Osteoblast (primary cell): ENCODE measurements around the gene PDIA3. TPM values are rescaled to one million over a fixed set of nuclear protein-coding genes. Genes with fewer than 3 reads are reported as not detected.

Experiments
- DNase-seq: peaks from one replicate; pipeline ENCODE4 v3.0.0; 2011; ENCODE audit warnings: low spot score, mixed read lengths; ENCODE audit not compliant: insufficient read length; ENCODE audit errors: missing footprints
- H2AFZ ChIP-seq: 2 replicates; pipeline ENCODE4 v1.6.0; 2011; ENCODE audit warnings: mild to moderate bottlenecking, low read length
- H3K27ac ChIP-seq: 2 replicates; pipeline ENCODE4 v1.5.1; 2011; ENCODE audit warnings: mild to moderate bottlenecking, low read depth, low read length, moderate library complexity
- H3K27me3 ChIP-seq: 2 replicates; pipeline ENCODE4 v1.6.0; 2012; ENCODE audit warnings: mild to moderate bottlenecking, control low read depth, inconsistent platforms, low read length, moderate library complexity; ENCODE audit not compliant: insufficient read depth
- H3K36me3 ChIP-seq: 2 replicates; pipeline ENCODE4 v1.5.1; 2011; ENCODE audit warnings: mild to moderate bottlenecking, low read length, control low read depth, moderate library complexity; ENCODE audit not compliant: insufficient read depth
- H3K4me1 ChIP-seq: 2 replicates; pipeline ENCODE4 v1.5.1; 2011; ENCODE audit warnings: mild to moderate bottlenecking, low read length, control low read depth, moderate library complexity; ENCODE audit not compliant: insufficient read depth
- H3K4me2 ChIP-seq: 2 replicates; pipeline ENCODE4 v1.6.0; 2011; ENCODE audit warnings: mild to moderate bottlenecking, low read length; ENCODE audit not compliant: insufficient read depth
- H3K4me3 ChIP-seq: fragments of 200-600 bp; sonication (generic); 3 replicates; pipeline ENCODE4 v1.5.1; 2012; ENCODE audit warnings: mild to moderate bottlenecking, low read length, inconsistent platforms; ENCODE audit not compliant: insufficient read depth
- H3K79me2 ChIP-seq: 2 replicates; pipeline ENCODE4 v1.6.0; 2012; ENCODE audit warnings: mild to moderate bottlenecking, low read length, control low read depth, inconsistent platforms; ENCODE audit not compliant: insufficient read depth
- H3K9me3 ChIP-seq: 2 replicates; pipeline ENCODE4 v1.5.1; 2011; ENCODE audit warnings: low read depth, low read length, control low read depth
- H4K20me1 ChIP-seq: 2 replicates; pipeline ENCODE4 v1.6.0; 2012; ENCODE audit warnings: mild to moderate bottlenecking, low read length, control low read depth; ENCODE audit not compliant: insufficient read depth
- total RNA-seq: library from RNA; depleted of rRNA; stranded (reverse); fragments of >200 nt; gene quantifications from 2 replicates; pipeline ENCODE4 v1.2.3, GENCODE V29; 2012
- TF ChIP-seq, protein P1 (sequence below): IDR thresholded peaks from 2 replicates; pipeline ENCODE4 v1.5.1; 2011; ENCODE audit warnings: mild to moderate bottlenecking, low read depth, low read length, moderate library complexity; ENCODE audit errors: extremely low read depth

PDIA3 gene
- total RNA-seq, 1 donor: 160 TPM

DNA sequence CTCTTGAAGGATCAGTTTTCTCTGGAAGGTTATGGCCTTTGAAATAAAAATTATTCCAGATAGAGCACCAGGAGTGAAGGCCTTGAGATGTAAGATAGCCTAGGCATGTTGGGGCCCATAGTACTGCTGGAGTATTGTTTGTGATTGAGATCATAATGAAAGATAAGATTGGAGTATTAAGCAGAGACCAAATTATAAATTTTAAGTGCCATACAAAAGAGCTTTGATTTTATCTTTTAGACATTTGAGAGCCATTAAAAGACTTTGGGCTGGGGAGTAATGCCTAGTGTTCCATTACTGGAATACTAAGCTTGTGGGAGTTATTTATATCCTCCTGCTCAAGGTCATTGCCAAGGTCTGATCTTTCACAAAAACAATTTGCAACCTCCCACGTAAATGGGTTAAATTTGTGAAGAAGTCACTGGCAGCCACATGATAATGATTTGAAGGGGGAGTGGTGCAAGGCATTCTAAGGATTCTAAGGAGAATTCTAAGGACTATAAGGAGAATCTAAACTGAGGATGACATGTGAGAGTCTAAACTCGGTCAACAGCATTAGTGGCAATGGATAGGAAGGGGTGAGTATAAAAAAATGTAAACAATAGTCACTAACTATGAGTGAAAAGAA, 17.7 kb downstream of the PDIA3 start:
- peaks cover 16% of the 10 kb centered on the region for H4K20me1 ChIP-seq
- no peaks in the 10 kb centered on the region for H3K4me1 ChIP-seq
- H2AFZ ChIP-seq: no peak overlapping the region
- peaks cover 92% of the 10 kb centered on the region for H3K36me3 ChIP-seq
- H3K27ac ChIP-seq: no peak overlapping the region
- no peaks in the 10 kb centered on the region for H3K9me3 ChIP-seq
- peaks cover 16% of the 10 kb centered on the region for H3K79me2 ChIP-seq
- no peak for DNase-seq
- no peak overlapping the region for H3K4me2 ChIP-seq
- TF ChIP-seq, protein P1, sequence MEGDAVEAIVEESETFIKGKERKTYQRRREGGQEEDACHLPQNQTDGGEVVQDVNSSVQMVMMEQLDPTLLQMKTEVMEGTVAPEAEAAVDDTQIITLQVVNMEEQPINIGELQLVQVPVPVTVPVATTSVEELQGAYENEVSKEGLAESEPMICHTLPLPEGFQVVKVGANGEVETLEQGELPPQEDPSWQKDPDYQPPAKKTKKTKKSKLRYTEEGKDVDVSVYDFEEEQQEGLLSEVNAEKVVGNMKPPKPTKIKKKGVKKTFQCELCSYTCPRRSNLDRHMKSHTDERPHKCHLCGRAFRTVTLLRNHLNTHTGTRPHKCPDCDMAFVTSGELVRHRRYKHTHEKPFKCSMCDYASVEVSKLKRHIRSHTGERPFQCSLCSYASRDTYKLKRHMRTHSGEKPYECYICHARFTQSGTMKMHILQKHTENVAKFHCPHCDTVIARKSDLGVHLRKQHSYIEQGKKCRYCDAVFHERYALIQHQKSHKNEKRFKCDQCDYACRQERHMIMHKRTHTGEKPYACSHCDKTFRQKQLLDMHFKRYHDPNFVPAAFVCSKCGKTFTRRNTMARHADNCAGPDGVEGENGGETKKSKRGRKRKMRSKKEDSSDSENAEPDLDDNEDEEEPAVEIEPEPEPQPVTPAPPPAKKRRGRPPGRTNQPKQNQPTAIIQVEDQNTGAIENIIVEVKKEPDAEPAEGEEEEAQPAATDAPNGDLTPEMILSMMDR: no peak
- no peak overlapping the region for H3K4me3 ChIP-seq
- no peaks in the 10 kb centered on the region for H3K27me3 ChIP-seq

DNA sequence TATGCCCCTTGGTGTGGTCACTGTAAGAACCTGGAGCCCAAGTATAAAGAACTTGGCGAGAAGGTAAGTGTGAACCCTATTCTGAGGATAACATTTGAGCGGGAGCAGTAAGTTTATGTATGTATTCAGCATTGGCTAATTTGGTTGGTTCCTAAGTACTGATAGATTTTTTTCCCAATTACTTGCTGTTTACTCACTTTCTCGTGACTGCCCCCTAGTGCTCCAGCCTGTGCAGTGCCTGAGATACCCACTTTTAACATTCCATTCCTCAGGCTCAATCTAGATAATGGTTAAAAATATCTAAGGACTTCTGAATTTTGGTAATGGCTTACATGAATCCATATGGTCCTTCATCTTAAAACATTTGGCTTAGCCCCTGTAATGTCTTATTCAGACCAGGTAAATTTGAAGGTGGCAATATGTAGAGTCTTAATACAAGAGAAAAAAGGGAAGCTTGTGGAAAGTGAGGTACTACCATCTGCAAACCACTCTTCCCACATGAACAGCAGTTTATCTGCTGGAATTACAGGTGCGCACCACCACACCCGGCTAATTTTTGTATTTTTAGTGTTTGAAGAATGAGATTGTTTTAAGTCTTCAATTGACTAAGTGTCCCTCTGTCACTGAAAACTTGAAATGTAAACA, 23.5 kb downstream of the PDIA3 start:
- H3K79me2 ChIP-seq: no peaks in the 10 kb centered on the region
- H3K4me2 ChIP-seq: no peak overlapping the region
- H3K9me3 ChIP-seq: no peaks in the 10 kb centered on the region
- H3K36me3 ChIP-seq: peaks cover 96% of the 10 kb centered on the region
- DNase-seq: peak; percentile 90
- H3K27ac ChIP-seq: no peak overlapping the region
- H3K4me3 ChIP-seq: no peak overlapping the region
- no peak overlapping the region for H2AFZ ChIP-seq
- no peaks in the 10 kb centered on the region for H3K4me1 ChIP-seq
- H3K27me3 ChIP-seq: no peaks in the 10 kb centered on the region
- H4K20me1 ChIP-seq: peaks cover 13% of the 10 kb centered on the region
- TF ChIP-seq, protein P1: peak; percentile 83

DNA sequence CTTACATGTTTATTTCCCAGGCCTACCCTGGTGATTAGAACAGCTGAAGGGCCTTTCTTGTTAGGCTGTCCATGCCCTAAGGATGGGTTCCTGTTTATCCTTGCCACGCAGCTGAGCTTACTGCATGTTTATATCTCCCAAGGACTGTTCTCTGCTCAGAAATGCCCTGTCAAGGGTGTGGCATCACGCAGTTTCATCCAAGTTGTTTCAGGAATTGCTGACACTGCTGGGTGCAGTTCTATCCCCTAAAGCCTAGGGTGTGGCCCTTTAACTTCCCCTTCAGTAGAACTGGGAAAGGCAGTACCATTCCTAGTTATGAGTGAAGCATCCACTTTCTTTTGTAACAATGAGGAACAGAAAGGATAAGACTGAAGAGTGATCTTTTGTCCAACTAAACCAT, 25.6 kb downstream of the PDIA3 start:
- Histone ChIP-seq H3K4me1 (peaks cover 5% of the 10 kb centered on the region), H3K79me2 (no peaks in the 10 kb centered on the region), H3K4me3 (no peak overlapping the region), H3K27ac (no peak overlapping the region), H3K9me3 (no peaks in the 10 kb centered on the region), H3K27me3 (no peaks in the 10 kb centered on the region), H4K20me1 (peaks cover 17% of the 10 kb centered on the region), H3K4me2 (no peak overlapping the region), H3K36me3 (peaks cover 75% of the 10 kb centered on the region), H2AFZ (no peak overlapping the region)
- DNase-seq: no peak
- TF ChIP-seq, protein P1: no peak

DNA sequence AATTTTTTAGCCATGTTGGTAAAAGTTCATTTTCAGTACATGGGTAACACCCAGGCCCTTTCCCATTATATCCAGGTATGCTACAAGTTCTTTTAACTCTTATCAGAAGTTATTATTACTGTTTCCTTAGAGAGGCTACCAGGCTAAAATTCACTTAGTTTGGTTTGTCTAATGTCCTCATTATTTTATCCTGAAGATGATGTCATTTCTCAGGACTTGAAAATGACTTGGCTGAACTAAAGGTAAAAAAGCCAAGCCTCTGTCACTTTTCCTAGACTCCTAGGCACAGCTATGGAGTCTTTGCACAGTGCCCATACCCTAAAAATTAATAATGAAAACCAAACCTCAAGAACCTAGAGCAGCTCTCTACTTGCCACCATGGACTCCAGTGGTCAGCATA, 26.4 kb downstream of the PDIA3 start:
- Histone ChIP-seq H3K36me3 (peaks cover 68% of the 10 kb centered on the region), H3K4me1 (peaks cover 6% of the 10 kb centered on the region), H2AFZ (no peak overlapping the region), H3K4me3 (no peak overlapping the region), H3K9me3 (no peaks in the 10 kb centered on the region), H4K20me1 (peaks cover 17% of the 10 kb centered on the region), H3K79me2 (no peaks in the 10 kb centered on the region), H3K27ac (no peak overlapping the region), H3K27me3 (no peaks in the 10 kb centered on the region), H3K4me2 (no peak overlapping the region)
- no peak for DNase-seq
- TF ChIP-seq, protein P1: no peak
